Measurements from ENCODE around the gene F10. TPM values are rescaled to one million over a fixed set of nuclear protein-coding genes. Genes with fewer than 3 reads are reported as not detected.
A peak's percentile ranks its signal among the peaks of the same experiment; 100 is the strongest.

The F10 gene
- total and polyA plus RNA-seq, 4 donors: 2.5 to 18.8 (median 7.7) TPM

DNA sequence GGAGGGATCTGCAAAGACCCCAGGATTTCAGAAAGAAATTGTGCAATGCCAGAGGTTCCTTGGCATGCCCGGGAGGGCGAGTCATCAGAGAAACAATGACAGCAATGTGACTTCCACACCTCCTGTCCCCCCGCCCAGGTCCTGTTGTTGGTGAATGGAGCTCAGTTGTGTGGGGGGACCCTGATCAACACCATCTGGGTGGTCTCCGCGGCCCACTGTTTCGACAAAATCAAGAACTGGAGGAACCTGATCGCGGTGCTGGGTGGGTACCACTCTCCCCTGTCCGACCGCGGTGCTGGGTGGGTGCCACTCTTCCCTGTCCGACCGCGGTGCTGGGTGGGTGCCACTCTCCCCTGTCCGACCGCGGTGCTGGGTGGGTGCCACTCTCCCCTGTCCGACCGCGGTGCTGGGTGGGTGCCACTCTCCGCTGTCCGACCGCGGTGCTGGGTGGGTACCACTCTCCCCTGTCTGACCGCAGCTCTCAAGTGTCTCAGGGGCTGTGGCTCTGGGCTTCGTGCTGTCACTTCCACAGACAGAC is 5.2 kb upstream of the F10 start:
- WGBS, 2 donors: 88 to 90% methylated on average over 19 to 26 of the region's 26 CpGs
- H3K4me3 ChIP-seq: no peak overlapping the region
- no peak for ATAC-seq (ENCODE audit: insufficient read depth, low FRiP score)

GRCh38 chr13:113117911-113118260 is 4.7 kb upstream of the F10 start:
- H3K9ac ChIP-seq (ENCODE audit: insufficient read depth in 1 of 2, low read length in 2 of 2): no peak overlapping the region
- peaks cover 0 to 13% (median 0%) of the 10 kb centered on the region in 5 donors for H3K4me1 ChIP-seq (ENCODE audit: control insufficient read depth in 5 of 5, insufficient read depth in 5 of 5, low read length in 5 of 5)
- H3K36me3 ChIP-seq (ENCODE audit: control insufficient read depth in 4 of 4, insufficient read depth in 4 of 4, low read length in 4 of 4): no peaks in the 10 kb centered on the region
- ATAC-seq (ENCODE audit: insufficient read depth, low FRiP score) (no peak), DNase-seq (peak in 1 of 3 donors; percentile 9)
- TF ChIP-seq CTCF (IDR thresholded peaks at IDR 0.05; ENCODE audit: control extremely low read depth, extremely low read depth): no peak
- H3K9me3 ChIP-seq (ENCODE audit: control insufficient read depth in 4 of 4, insufficient read depth in 3 of 4, low read length in 3 of 4): peaks cover 0 to 3% (median 0%) of the 10 kb centered on the region in 4 donors
- 88% methylated on average over 9 of the region's 9 CpGs for WGBS, 2 donors
- H3K4me3 ChIP-seq: no peak overlapping the region
- no peak overlapping the region for H3K27ac ChIP-seq (ENCODE audit: low read depth in 1 of 2, low read length in 1 of 2)
- peaks cover 0 to 4% (median 4%) of the 10 kb centered on the region in 3 donors for H3K27me3 ChIP-seq (ENCODE audit: control insufficient read depth in 3 of 3, insufficient read depth in 3 of 3, low read length in 2 of 3)

More for the DNA sequence above, 5.2 kb upstream of the F10 start:
- peaks cover 0 to 4% (median 4%) of the 10 kb centered on the region in 3 donors for H3K27me3 ChIP-seq (ENCODE audit: control insufficient read depth in 3 of 3, insufficient read depth in 3 of 3, low read length in 2 of 3)
- H3K4me1 ChIP-seq (ENCODE audit: control insufficient read depth in 5 of 5, insufficient read depth in 5 of 5, low read length in 5 of 5): peaks cover 0 to 8% (median 0%) of the 10 kb centered on the region in 5 donors
- H3K36me3 ChIP-seq (ENCODE audit: control insufficient read depth in 4 of 4, insufficient read depth in 4 of 4, low read length in 4 of 4): no peaks in the 10 kb centered on the region
- H3K27ac ChIP-seq (ENCODE audit: low read depth in 1 of 2, low read length in 1 of 2): no peak overlapping the region
- no peak for DNase-seq
- H3K9ac ChIP-seq (ENCODE audit: insufficient read depth in 1 of 2, low read length in 2 of 2): no peak overlapping the region
- no peak for TF ChIP-seq CTCF (IDR thresholded peaks at IDR 0.05; ENCODE audit: control extremely low read depth, extremely low read depth)
- H3K9me3 ChIP-seq (ENCODE audit: control insufficient read depth in 4 of 4, insufficient read depth in 3 of 4, low read length in 3 of 4): peaks cover 0 to 3% (median 0%) of the 10 kb centered on the region in 4 donors

DNA sequence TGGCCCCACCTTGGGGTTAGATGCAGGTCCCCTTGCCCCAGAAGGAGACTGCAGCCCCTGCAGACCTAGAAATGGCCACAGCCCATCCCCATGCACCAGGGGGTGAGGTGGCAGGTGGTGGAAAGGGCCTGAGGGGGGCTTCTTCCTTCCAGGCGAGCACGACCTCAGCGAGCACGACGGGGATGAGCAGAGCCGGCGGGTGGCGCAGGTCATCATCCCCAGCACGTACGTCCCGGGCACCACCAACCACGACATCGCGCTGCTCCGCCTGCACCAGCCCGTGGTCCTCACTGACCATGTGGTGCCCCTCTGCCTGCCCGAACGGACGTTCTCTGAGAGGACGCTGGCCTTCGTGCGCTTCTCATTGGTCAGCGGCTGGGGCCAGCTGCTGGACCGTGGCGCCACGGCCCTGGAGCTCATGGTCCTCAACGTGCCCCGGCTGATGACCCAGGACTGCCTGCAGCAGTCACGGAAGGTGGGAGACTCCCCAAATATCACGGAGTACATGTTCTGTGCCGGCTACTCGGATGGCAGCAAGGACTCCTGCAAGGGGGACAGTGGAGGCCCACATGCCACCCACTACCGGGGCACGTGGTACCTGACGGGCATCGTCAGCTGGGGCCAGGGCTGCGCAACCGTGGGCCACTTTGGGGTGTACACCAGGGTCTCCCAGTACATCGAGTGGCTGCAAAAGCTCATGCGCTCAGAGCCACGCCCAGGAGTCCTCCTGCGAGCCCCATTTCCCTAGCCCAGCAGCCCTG is 4.2 kb upstream of the F10 start:
- Histone ChIP-seq H3K4me1 (ENCODE audit: control insufficient read depth in 5 of 5, insufficient read depth in 5 of 5, low read length in 5 of 5) (peaks cover 0 to 19% (median 0%) of the 10 kb centered on the region in 5 donors), H3K36me3 (ENCODE audit: control insufficient read depth in 4 of 4, insufficient read depth in 4 of 4, low read length in 4 of 4) (no peaks in the 10 kb centered on the region), H3K9ac (ENCODE audit: insufficient read depth in 1 of 2, low read length in 2 of 2) (no peak overlapping the region), H3K27ac (ENCODE audit: low read depth in 1 of 2, low read length in 1 of 2) (no peak overlapping the region), H3K9me3 (ENCODE audit: control insufficient read depth in 4 of 4, insufficient read depth in 3 of 4, low read length in 3 of 4) (peaks cover 0 to 3% (median 0%) of the 10 kb centered on the region in 4 donors), H3K4me3 (no peak overlapping the region), H3K27me3 (ENCODE audit: control insufficient read depth in 3 of 3, insufficient read depth in 3 of 3, low read length in 2 of 3) (peaks cover 0 to 4% (median 4%) of the 10 kb centered on the region in 3 donors)
- WGBS, 2 donors: 88 to 93% methylated on average over 42 of the region's 42 CpGs
- no peak for ATAC-seq (ENCODE audit: insufficient read depth, low FRiP score)
- TF ChIP-seq CTCF (IDR thresholded peaks at IDR 0.05; ENCODE audit: control extremely low read depth, extremely low read depth): no peak
- DNase-seq: peak in 1 of 3 donors; percentile 5

All from lung (tissue), 12 donors.